Stimulated activated CD4-positive, alpha-beta T cell treated with anti-CD3 and anti-CD28 coated beads, Interleukin-4, amount 100 ng/mL, for 1 hour (primary cell): ENCODE results near the gene RAPGEF1.
A peak's percentile ranks its signal among the peaks of the same experiment; 100 is the strongest.

ENCODE experiments used
- DNase-seq: peaks from one replicate; pipeline ENCODE4 v3.0.0-alpha.2; 2020

RAPGEF1 gene

DNA sequence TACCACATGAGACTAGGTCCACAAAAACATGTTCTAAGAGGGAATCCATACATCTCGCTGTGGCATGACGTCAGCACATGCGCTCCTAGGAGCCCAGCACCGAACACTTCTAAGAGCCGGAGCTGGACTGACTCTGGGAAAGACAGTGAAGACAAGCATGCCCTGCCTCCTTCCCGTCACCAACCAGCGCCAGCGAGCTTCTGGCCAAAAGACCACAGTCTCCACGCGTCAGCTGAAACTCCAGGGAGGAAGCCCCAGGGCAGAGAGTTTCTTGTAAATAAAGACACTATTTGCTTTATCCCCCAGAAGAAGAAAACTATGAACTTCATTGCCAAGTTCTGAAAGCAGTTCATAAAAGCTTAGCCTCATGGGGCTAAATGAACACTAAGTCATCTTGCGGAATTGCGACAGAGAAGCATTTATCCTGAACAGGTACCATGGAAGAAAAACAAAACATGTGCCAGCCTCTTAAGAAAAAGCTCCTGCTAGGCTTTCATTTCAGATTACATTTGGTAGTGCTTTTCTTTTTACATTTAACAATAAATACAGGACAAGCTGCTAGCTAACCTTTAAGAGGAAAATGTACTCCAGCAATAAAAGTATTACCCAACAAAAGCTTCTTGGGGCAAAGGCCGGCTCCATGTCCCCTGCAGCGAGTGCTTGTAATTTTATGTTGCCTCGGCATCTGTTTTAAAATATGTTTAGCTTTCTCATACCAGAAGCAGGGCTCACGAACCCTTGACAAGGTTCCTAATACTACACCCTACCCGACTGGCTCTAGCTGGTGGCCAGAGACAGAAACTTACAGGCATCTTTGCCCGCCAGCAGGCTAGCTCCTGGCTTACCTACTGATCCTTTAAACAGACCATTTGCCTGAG lies 98.0 kb downstream of the RAPGEF1 start:
- DNase-seq = no peak

DNA sequence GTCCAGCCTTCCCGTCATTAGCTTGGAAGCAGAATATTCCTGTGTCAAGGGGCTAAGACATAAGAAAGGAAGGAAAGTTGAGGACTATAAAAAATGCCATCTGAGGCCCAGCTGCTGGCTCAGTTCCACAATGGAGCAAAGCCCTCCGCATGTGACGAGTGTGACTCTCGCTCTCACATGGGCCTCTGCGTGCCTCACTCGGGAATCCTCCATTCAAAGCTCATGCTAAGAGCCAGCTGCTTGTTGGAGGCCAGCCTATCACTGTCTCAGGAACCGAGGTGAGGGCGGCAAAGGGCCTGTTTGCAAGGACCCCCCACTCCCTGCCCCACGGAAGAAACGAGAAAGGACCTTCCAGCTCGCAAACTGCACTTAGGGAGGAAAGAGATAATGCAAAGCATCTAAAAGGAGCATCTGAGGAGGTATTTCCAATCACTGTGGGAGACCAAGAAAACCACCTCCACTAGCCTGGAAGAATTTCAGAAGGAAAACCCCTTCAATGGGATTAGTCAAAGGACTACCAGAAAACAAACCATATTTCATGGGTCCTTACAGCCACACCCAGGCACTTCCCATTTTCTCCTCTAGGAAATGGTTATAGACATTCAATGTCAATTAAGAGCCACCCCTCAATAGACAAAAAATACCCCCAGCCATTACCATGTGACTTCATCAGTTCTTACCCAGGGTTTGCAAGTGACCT lies 99.3 kb downstream of the RAPGEF1 start:
- no peak for DNase-seq

DNA sequence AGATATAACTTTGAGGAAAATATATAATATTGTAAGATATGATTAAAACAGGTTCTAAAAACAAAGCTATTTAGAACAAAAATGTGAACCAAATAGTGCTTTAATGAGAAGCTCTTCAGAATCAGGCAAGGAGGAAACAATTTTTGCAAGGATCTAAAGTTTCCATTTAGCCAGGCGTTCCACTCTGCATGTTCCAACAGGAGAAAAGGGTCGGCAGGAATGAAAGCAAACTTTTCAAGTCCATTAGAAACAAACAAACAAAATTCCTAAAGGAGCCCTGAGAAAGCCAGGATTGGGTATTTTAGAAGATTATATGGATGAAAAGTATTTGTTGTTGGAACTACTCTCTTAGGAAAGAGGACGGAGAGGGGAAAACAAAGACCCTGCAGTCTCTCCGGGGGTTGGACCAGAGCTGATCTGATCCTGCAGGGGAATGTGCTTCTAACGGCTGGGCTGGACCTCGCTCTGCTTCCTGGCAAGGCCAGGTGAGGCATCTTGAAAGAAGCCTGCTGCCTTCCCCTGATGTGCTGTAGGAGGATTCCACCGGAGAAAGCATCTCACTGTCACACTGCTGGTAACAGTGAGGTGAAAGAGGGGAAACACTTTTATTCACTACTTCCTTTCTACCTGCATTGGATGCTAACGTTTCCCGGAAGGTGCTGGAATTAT lies 100.0 kb downstream of the RAPGEF1 start:
- no peak for DNase-seq

DNA sequence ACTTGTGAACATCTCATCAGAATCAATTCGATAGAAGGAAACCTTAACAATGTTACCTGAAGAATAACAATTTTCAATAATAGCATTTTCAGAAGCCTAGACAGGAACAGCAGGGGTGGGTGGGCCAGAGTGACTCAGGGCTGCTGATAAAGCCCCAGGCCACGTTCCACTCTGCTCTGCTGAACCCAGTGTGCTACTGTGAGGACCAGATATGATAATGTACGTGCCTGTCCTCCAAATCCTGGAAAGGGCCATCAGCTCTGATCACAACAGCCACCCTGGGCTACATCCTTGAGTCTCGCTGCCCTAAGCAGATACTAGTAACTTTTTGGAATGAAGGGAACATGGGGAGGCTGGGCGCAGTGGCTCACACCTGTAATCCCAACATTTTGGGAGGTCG lies 103.3 kb downstream of the RAPGEF1 start:
- DNase-seq = no peak

DNA sequence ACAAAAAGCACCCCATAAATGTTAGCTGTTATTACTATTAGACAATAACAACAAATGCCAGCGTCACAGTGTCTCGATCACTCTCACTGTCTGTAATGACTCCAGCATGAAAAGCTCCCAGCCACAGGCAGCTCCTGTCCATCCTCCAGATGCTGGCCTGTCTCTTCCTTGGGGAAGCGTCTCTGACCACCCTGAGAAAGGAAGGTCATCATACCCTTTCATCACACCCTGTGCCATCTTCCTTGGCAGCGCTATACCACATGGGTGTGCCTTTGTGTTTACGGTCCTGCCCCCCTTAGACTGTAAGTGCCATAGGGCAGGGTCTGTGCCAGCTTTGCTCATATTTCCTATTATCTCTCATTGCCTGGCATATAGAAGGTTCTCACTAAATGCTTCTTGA lies 104.0 kb downstream of the RAPGEF1 start:
- DNase-seq = no peak

DNA sequence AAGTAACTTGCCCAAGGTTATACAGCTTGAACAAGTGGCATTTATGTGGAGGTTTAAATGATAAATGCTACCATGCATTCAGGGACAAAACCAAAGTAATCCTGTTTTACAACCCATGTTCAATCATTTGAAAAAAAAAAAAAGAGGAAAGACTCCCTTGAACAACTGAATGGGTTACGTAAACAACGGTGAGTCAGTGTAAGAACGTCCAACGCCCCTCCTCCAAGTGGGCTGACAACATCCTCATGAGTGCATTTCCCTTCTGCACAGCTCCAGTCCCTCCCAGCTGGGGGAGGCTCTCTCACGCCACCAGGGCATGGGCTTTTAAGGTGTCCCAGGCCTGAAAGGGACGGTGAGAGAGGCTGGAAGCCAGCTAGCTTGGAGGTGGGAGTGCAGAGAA lies 104.6 kb downstream of the RAPGEF1 start:
- DNase-seq = peak; percentile 70

DNA sequence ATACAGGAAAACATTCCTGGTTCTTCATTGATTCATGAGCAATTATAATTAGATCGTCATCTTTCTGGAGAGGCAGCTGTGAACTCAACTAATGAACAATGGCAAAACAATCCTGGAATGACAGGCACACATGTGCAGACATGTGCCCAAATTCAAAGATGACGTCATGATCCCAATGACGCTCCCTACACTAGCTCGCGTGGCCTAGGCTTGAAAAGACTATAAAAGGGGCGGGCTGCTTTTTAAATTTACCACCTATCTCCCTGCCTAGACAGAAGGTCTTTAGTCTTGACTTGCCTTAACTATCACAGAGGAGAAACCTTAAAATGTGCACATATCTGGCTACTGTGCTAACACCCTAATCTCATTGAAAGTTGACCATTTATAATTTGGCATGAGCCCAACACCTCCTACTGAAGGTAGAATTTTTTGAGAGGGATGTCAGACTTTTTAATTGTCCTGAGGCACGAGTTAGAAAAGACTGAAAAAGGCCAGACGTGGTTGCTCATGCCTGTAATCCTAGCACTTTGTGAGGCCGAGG lies 106.3 kb downstream of the RAPGEF1 start:
- no peak for DNase-seq

DNA sequence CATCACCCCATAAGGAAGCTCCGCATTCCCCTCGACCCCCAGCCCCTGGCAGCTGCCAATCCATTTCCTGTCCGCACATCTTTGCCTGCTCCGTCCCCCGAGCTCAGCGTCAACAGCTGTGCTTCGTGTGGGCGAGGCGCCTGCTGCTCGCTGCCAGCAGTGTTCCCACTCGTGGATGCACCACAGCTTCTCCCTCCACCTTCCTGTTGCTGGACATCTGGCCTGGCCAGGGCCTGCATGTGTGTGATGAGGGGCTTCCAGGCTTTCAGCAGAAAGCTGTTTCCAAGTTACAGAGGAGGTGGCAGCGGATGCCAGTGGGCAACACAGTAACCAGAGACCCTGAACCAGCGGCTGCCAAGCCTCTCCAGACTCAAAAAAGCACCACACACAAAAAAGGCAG lies 108.6 kb downstream of the RAPGEF1 start:
- no peak for DNase-seq

DNA sequence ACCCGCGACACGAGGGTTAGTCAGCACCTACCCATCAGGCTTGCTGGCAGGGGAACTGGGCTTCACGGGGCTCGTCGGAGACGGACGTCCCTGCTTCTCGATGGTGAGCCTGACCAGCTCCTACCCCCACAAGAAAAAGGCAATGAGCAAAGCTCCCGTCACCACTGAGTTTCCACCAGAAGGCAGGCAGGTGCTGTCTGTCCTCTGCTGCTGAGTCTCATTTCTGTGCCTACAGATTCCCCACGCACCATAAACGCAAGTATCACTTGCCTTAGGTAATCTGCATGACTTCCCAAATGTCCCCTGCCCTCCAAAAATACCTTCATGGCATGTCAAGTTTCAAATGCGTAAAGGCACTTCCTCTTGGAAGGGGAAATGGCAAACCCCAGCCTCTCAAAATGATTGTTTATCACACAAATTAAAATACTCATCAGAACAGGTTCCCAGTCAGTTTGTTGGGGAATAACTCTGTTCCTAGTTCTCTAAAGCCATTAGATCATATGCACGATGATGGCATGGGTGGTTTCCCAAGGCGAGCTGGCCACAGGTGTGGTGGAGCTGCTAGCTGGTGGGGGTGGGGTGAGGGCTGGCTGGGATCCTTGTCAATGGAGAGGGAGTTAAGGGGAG lies 109.6 kb downstream of the RAPGEF1 start:
- DNase-seq = no peak

DNA sequence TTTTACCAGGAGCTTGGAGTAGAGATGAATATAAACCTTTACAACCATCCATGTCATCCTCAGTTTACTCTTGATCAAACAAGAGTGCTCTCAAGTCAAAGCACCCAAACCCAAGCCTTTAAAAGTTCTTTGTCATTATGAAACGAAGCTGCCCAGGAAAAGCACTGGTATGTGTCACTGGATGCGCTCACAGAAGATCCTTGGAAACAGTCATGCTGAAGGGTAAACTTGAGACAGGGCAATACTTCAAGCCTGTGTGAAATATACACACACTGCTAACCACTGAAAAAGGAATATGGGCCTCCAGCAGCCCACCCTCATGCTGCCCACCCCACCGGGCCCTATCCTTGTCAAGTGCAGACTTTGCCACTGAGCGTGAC lies 110.1 kb downstream of the RAPGEF1 start:
- DNase-seq = no peak

DNA sequence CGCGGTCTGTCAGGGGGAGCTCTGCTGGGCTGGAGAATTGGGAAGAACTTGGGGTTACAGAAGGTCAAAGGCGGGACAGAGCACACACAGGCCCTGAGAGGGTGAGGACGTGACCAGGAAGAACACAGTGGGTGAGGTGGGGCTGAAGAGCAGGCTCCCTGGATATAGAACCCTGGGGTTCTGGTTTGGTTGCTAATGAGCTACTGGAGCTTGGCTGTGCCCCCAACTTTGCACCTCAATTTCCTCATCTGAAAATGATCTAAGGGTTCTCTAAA lies 110.7 kb downstream of the RAPGEF1 start:
- no peak for DNase-seq

DNA sequence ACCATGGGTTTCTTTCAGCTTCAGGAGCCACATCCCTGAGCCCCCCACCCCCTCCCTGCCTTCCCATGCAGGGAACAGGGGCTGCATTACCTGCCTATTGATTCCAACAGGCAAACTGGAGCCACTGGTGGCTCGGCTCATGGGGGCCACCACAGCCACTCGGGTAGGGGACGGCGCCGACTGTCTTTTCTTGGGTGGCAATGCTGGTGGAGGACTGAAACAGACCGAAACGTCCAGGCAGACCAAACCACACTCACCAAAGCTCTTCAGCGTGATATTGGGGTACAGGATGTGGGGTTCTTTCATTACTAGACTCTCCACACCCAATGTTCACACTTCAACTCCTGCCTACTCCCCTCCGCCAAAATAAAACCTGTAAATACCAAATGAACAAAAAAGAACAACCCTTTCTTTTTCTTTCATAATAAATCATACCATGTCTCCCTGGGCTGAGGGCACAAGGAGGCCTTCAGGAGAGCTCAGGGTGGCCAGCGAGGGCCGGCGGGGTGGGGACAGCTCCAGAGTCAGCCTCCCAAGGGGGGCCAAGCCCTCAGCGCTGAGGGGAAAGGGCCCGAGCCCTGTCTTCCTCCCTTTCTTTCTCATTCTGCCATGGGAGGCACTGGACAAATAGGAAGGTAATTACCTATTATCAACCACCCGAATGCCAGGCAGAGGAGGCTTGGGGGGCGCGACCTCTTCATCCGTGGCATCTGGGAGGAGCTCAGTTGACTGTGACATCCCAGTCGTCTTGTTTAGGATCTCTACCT lies 111.2 kb downstream of the RAPGEF1 start:
- DNase-seq = no peak

DNA sequence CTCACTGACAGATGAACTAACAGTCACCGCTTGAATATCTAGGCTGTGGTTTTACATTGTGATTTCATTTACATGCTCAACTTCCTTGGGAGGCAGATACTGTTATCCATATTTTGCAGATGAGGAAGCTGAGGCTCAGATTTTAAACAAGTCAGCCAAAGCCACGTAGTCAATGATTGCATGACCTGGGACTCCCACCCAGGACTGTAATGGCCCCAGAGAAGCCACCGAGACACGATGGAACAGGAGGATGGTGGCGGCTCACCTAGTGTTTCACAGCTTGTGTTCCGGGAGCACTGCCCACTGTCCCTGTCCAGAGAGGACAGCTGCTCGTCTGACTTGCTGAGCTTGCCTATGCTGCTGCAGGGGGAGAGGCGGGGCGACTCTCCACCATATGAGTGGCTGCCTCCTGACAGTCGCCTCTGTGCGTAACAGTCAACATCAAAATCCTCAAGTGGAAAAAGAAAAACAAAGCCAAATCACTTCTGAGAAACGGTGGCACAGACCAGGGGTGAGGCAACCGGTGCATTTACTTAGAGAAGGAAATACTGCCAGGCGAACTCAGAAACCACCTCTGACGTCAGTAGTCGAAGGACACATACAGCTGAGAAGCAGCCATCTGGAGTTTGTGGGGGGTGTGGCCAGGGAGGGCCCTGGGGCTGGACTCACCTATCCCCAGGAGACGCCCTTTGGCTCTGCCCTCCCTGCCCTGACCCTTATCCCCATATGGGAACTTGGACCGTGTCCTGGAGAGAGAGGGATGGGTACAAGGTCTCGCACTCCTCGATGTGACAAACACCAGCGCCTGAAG lies 112.0 kb downstream of the RAPGEF1 start:
- peak; percentile 13 for DNase-seq

DNA sequence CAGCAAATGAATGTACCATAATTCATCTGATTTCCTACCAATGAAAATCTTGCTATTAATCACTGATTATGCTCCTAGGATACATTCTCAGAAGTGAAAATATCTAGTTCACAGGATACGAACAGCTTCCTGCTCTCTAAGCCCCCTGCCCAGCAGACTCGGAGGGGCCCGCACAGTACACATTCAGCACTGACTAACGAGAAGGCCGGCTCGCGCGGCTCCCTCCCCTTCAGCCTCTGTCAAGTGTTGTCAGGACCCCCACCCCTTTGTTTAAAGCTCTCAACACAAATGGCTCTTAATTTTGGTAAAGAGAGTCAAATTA lies 112.6 kb downstream of the RAPGEF1 start:
- DNase-seq = no peak

DNA sequence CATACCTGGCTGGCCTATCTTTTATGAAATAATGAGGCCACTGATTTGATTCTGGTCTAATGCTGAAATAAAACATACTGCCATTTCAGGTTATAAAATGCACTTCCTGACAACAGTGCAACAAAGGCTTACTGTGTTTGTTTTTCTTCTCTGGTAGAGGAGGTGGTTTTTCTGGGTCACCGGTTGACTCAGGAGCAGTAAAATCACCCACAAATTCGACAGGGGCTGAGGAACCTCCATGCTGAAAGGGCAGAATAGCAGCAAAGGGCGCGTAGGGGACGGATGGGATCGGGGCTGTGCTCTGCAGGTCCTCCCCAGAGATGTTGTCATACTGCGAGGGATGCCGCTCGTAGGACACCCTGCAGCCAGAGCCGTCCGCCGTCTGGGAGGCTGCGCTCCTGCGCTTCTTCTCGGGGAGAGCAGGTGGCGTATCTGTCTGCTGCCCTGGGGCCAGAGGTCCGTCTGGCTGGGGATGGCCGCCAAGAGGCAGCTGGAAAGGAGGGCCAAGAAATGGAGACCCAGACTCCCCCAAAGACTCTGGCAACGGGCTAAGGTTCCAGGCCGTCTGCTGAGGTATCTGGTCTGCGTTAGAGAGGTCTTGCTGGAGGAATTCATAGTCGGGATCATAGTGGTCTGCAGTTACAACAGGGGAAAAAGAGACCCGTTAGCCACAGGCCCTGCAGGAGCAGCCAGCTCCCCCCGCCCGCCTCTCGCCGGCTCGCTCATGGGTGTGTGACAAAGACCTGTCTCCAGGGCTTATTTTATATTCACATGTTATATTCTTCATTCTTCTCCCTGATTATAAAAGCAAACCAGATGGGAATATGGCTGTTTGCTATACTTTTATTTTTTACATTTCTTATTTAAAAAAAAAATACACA lies 113.8 kb downstream of the RAPGEF1 start:
- DNase-seq = no peak

DNA sequence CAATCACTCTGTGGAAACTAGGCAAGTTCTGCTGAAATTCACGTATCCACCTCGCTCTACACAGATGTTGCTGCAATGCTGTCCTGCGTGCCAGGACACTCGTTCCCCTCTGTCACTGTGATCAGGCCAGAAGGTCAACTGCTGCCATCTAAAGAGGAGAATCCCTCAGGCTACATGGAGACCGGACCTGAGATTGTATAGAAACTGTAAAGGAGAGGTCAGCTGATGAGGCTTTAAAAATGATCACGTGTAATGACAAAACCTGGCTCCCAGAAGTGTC lies 114.4 kb downstream of the RAPGEF1 start:
- DNase-seq = no peak

DNA sequence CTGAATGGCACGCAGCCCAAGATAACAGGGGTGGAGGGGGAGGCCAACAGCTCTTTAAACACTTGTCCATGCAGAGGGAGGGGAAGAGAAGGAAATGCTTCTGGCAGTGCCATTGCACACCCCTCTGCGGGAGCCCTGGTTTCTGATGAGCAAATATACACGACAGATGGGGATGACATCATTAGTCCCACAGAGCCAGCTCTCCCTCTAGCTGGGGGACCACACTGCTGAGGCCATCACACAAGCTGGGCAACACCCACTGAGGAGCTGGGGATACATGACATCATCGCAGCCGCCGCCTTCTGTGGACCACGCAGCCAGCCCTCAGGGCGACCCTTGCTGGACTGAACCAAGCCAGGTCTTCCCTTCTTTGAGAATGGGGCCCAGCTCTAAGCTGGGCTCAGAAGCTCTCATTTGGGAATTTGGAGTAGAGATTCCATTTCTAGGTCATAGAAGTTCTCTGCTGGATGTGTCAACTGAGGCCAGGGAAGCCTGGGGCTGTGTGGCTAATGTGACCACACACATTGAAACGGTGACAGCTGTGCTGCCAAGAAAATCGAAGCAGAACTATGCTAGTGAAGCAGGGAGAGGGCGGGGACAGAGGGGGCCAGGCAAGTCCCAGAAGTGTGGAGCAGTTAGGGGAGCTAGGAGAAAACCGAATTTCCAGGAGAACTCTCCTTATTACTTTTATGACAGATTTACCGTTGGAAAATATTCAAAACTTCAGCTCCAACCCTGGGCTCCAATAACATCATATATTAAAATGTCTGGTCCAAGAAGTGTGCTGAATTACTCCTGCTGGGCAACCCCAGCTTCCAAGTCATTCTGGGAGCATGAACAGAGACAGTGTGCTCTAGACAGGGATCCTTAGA lies 115.0 kb downstream of the RAPGEF1 start:
- no peak for DNase-seq

DNA sequence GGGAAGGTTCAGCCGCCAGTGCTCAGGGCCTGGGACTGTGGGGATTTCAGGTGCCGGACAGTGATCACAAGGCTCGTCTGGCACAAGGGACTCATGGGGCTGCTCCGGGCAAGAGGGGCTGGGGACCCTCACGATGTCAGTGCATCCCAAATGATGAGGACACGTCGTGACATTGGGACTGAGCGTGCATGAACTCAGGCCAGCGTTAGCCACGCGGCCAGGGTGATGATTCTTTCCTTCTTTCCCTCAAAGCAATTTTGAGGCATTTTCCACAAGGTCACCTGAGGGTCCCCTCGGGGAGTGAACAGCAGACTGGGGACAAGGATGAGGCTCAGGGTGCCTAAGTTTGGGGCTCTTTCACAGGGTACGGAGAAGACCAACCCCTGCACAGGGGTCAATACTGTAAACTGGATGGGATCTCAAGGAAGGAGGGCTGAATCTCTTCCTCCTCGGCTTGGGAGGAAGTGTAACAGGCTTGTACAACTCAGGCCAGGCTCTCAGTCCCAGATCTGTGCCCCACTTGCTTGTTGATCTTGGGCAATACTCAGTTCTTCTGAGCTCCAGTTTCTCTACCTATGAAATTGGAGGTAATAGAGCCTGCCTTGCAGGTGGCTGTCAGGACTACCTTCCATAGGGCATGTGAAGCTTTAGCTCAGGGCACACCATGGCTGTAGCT lies 116.1 kb downstream of the RAPGEF1 start:
- no peak for DNase-seq

DNA sequence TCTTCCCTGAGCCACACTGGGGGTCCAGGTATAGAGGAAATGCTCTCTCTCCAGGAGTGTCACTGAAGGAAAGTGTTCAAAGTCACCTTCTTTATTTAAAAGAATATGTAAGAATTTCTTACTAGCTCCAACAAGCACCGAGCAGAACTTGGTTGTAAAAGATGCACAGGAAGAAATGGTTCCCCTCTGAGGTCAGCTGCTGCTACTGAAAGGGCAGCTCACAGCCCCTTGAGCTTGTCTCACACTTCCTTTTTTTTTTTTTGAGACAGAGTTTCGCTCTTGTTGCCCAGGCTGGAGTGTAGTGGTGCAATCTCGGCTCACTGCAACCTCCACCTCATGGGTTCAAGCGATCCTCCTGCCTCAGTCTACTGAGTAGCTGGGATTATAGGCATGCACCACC lies 117.4 kb downstream of the RAPGEF1 start:
- no peak for DNase-seq
